Stimulated activated naive CD8-positive, alpha-beta T cell treated with anti-CD3 and anti-CD28 coated beads, Interleukin-15, amount 100 ng/mL, for 72 hours (primary cell): ENCODE measurements around the gene RENBP.

Experiments
- ATAC-seq: fragments of 150-1000 bp; cut with Tn5 transposase; 2 replicates; pipeline ENCODE4 v1.10.0; 2021; ENCODE audit warnings: mild to moderate bottlenecking, moderate library complexity
- DNase-seq, 2 donors: peaks; one replicate each; pipeline ENCODE4 v3.0.0; 2021 to 2022
- H3K27ac Mint-ChIP-seq, 2 donors: one replicate each; pipeline ENCODE4 v1.8.0; 2022; ENCODE audit warnings: mild to moderate bottlenecking in 2 of 2, mixed read lengths in 2 of 2, moderate library complexity in 2 of 2
- H3K27me3 Mint-ChIP-seq: one replicate; pipeline ENCODE4 v1.8.0; 2022; ENCODE audit warnings: mixed read lengths
- H3K4me1 Mint-ChIP-seq: one replicate; pipeline ENCODE4 v1.8.0; 2022; ENCODE audit warnings: mild to moderate bottlenecking, mixed read lengths
- H3K4me3 Mint-ChIP-seq, 2 donors: one replicate each; pipeline ENCODE4 v1.8.0; 2022; ENCODE audit warnings: mild to moderate bottlenecking in 2 of 2, mixed read lengths in 2 of 2, moderate library complexity in 1 of 2
- H3K9me3 Mint-ChIP-seq, 2 donors: one replicate each; pipeline ENCODE4 v1.8.0; 2022; ENCODE audit warnings: mixed read lengths in 2 of 2

Gene RENBP

DNA sequence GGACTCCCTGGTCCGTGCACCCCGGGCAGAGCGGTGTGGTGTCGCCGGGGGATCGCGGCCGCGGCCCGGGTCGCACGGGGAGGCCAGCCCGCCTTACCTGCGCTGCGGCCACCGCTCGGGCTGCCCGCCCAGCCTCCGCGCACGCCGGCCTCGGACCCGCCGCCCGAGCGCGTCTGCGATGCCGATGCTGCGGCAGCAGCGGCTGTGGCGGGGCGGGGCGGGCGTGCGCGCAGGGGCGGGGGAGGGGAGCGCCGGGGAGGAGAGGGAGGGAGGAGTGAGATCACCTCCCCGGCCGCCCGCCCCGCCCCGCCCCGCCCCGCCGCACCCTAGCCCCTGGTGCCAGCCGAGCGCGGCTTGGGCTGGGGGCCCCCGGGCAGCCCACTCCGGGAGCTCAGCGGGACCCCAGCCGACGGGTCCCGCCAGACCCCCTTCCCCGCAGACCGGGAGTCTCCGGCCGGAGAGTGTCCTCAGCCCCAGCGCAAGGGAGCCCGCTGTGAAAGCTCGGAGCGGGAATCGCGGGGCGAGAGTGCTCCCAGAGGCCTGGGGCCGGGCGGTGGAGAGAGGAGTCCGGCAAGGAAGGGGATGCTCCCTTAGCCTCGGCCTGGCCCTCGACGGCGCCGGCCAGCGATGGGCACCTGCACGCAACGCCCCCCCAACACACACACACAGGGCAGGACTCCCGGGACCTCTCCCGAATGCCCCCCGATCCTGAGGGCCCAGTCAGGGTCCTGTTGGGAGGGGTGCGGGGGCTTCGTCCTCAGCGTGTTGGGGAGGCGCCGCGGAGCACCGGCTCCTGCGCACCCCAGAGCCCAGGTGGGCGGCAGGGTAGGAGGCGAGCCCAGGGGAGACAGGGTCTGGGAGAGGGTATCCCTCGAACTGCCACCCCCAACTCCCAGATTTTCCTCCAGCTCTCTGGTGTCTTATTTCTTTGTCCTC, 58.2 kb downstream of the RENBP start, which contains the start of gene L1CAM:
L1CAM (minus strand) TSS at position 206 of the 936 bp plus-strand sequence. CDS start 10,337 bp downstream, outside the sequence.
- Mint-ChIP-seq H3K27me3 (peaks cover 56% of the 10 kb centered on the region), H3K27ac (peak within 1 kb of the TSS in 1 of 2 donors; percentile 69), H3K9me3 (no peaks in the 10 kb centered on the region), H3K4me1 (peaks cover 8% of the 10 kb centered on the region), H3K4me3 (peak within 1 kb of the TSS; percentile 29 to 65)
- DNase-seq, result no peak
- ATAC-seq, result peak; percentile 51
